H1 (cell line): ENCODE measurements around the gene KLK12. TPM values are rescaled to one million over a fixed set of nuclear protein-coding genes. Genes with fewer than 3 reads are reported as not detected.

Source experiments
- CHD7 ChIP-seq: fragments of 300-600 bp; sonication (generic); IDR thresholded peaks from 2 replicates; pipeline ENCODE4 v1.7.1; 2012; ENCODE audit warnings: low read length, moderate library complexity, mild to moderate bottlenecking, inconsistent platforms; ENCODE audit not compliant: insufficient replicate concordance
- polyA plus RNA-seq, 7 experiments: library from polyadenylated mRNA; depleted of rRNA in 3 of 7; stranded (reverse) in 5 of 7; unstranded in 2 of 7; fragments of >200 nt in 5 of 7; fragments of 200-250 nt in 2 of 7; gene quantifications; 1 replicate in 5 of 7; 2 replicates in 1 of 7; 4 replicates in 1 of 7; pipeline versions ENCODE4 v1.2.1 to v1.2.3, GENCODE V29; 2011 to 2013; ENCODE audit warnings: missing spikeins in 2 of 7, mixed read lengths in 2 of 7
- total RNA-seq: library from RNA; stranded (reverse); fragmentation: NEBNext Ultra II Directional; extraction: Animal tissue kit (Norgen Biotek cat#: 25700); gene quantifications from 2 replicates; pipeline ENCODE4 v1.2.1, GENCODE V29; 2021

The KLK12 gene
- total and polyA plus RNA-seq, 2 of the 8 experiments (the other 6 are each of a cell fraction or from before 2014, with no cell fraction given), result 0.24 TPM; not detected in 1

GRCh38 chr19:50981587-50982146 is 53.1 kb downstream of the KLK12 start (continued):
- no peak for TF ChIP-seq CHD7
